Measurements from ENCODE around the gene PILRB. TPM values are rescaled to one million over a fixed set of nuclear protein-coding genes. Genes with fewer than 3 reads are reported as not detected.

PILRB gene
- total RNA-seq, 1 experiment from 2014 or later, result 50.1 TPM

GRCh38 chr7:100406767-100407166, 48.9 kb downstream of the PILRB start:
- no peaks in the 10 kb centered on the region for H3K36me3 Mint-ChIP-seq (ENCODE audit: insufficient read depth in 1 of 3, low read depth in 3 of 3)
- no peak overlapping the region for H2BK20ac ChIP-seq (ENCODE audit: low read depth, low read length, poor library complexity, severe bottlenecking)
- peaks cover 20% of the 10 kb centered on the region for H3K27me3 Mint-ChIP-seq (ENCODE audit: low read depth)
- H3K79me1 ChIP-seq (ENCODE audit: insufficient read depth, low read depth, low read length, poor library complexity, severe bottlenecking), result no peaks in the 10 kb centered on the region
- no peak overlapping the region for H3K14ac ChIP-seq (ENCODE audit: insufficient read depth, low read length)
- H3K23me2 ChIP-seq (ENCODE audit: insufficient read length, low read depth, low read length, poor library complexity, severe bottlenecking), result no peaks in the 10 kb centered on the region
- H3K27ac Mint-ChIP-seq, result no peak overlapping the region
- no peaks in the 10 kb centered on the region for H3K9me3 Mint-ChIP-seq
- H2AK5ac ChIP-seq (ENCODE audit: insufficient read length, low read length), result no peak overlapping the region
- no peak overlapping the region for H3K23ac ChIP-seq (ENCODE audit: insufficient read length, low read depth, low read length)
- no peak overlapping the region for H3K4me3 Mint-ChIP-seq
- H3K9me3 ChIP-seq (ENCODE audit: control insufficient read depth, low read depth, low read length), result no peaks in the 10 kb centered on the region
- no peak overlapping the region for H3K4ac ChIP-seq (ENCODE audit: low read depth, low read length)
- no peaks in the 10 kb centered on the region for H3K4me1 ChIP-seq (ENCODE audit: insufficient read depth, low read length)
- H4K5ac ChIP-seq (ENCODE audit: insufficient read length, low read depth, low read length), result no peak overlapping the region
- H3K27me3 ChIP-seq (ENCODE audit: insufficient read depth, low read length), result no peaks in the 10 kb centered on the region
- no CpG with 5 or more reads among the region's 6 CpGs for WGBS (ENCODE audit: extremely low coverage, insufficient read length, low lambda C conversion rate)
- no peak overlapping the region for H3K56ac ChIP-seq (ENCODE audit: insufficient read length, low read depth, low read length)
- H2AFZ ChIP-seq (ENCODE audit: low read length), result no peak overlapping the region
- no peaks in the 10 kb centered on the region for H3K79me2 ChIP-seq (ENCODE audit: insufficient read depth, low read length)
- TF ChIP-seq CTCF (conservative IDR thresholded peaks at IDR 0.05), result no peak
- H3K4me1 Mint-ChIP-seq, result peaks cover 0 to 3% of the 10 kb centered on the region in 2 experiments; a peak in 1 of 4 replicates
- no peak for DNase-seq
- no peak overlapping the region for H3K18ac ChIP-seq (ENCODE audit: insufficient read length, low read depth, low read length)
- no peak overlapping the region for H2BK120ac ChIP-seq (ENCODE audit: low read depth, low read length, poor library complexity, severe bottlenecking)
- H3K4me2 ChIP-seq (ENCODE audit: insufficient read depth, insufficient read length, low read length), result no peak overlapping the region
- H4K8ac ChIP-seq (replicated peaks; ENCODE audit: insufficient read length, low read depth, low read length), result no peak overlapping the region
- no peak overlapping the region for H3K27ac ChIP-seq (ENCODE audit: insufficient read length, low read depth, low read length)
- H2BK15ac ChIP-seq (ENCODE audit: low read depth, low read length), result no peak overlapping the region
- H3T11ph ChIP-seq (ENCODE audit: low read length), result no peak overlapping the region
- no peak overlapping the region for H3K9ac ChIP-seq (ENCODE audit: extremely low read depth, insufficient read length, low read length)
- H4K91ac ChIP-seq (ENCODE audit: insufficient read length, low read depth, low read length), result no peak overlapping the region
- H2BK5ac ChIP-seq (ENCODE audit: insufficient read length, low read length), result no peak overlapping the region
- H2BK12ac ChIP-seq (ENCODE audit: insufficient read length, low read depth, low read length), result no peak overlapping the region
- no peaks in the 10 kb centered on the region for H4K20me1 ChIP-seq (ENCODE audit: control insufficient read depth, insufficient read depth, insufficient read length)

Data from H9 (cell line).